Measurements from ENCODE around the gene CREB5.

GRCh38 chr7:28658381-28658780 lies 246.1 kb downstream of the CREB5 start:
- no peak for TF ChIP-seq CTCF (conservative IDR thresholded peaks at IDR 0.05; ENCODE audit: low read length)
- no peak for TF ChIP-seq EZH2phosphoT487 (IDR thresholded peaks at IDR 0.05; ENCODE audit: borderline replicate concordance)

Measured in Loucy (cell line).